HepG2 (cell line): Measurements from ENCODE around the gene OVCA2. TPM values are rescaled to one million over a fixed set of nuclear protein-coding genes. Genes with fewer than 3 reads are reported as not detected.

Experiments
- HMGA1 ChIP-seq: sonication (generic); formaldehyde crosslinking; conservative IDR thresholded peaks from 2 replicates; pipeline ENCODE4 v1.4.0; 2020; ENCODE audit warnings: missing genetic modification reagents
- HNRNPL ChIP-seq: fragments of 200-400 bp; formaldehyde crosslinking; IDR thresholded peaks from 2 replicates; pipeline ENCODE4 v1.6.1; 2017; ENCODE audit warnings: mild to moderate bottlenecking, low read depth, low read length
- IKZF4 ChIP-seq: sonication (generic); formaldehyde crosslinking; IDR thresholded peaks from 2 replicates; pipeline ENCODE4 v1.5.1; 2020; ENCODE audit warnings: borderline replicate concordance, mild to moderate bottlenecking, low read depth, missing genetic modification reagents; ENCODE audit errors: not compliant biosample characterization
- MIER2 ChIP-seq: IDR thresholded peaks from 2 replicates; pipeline ENCODE4 v1.6.1; 2016; ENCODE audit warnings: missing biosample characterization, missing genetic modification reagents
- MTF2 ChIP-seq: sonication (generic); formaldehyde crosslinking; IDR thresholded peaks from 2 replicates; pipeline ENCODE4 v1.5.0; 2020; ENCODE audit warnings: missing genetic modification reagents, borderline replicate concordance
- NR2F1 ChIP-seq, 2 experiments: fragments of 450-650 bp in 1 of 2; formaldehyde crosslinking in 1 of 2; IDR thresholded peaks; 2 replicates each; pipeline versions ENCODE4 v1.5.0 to v1.6.1; 2016 to 2020; ENCODE audit warnings: mild to moderate bottlenecking in 1 of 2, missing compliant biosample characterization in 1 of 2, missing genetic modification reagents in 1 of 2, moderate library complexity in 1 of 2
- NR3C1 ChIP-seq: sonication (generic); formaldehyde crosslinking; IDR thresholded peaks from 2 replicates; pipeline ENCODE4 v1.4.0; 2020; ENCODE audit warnings: missing genetic modification reagents
- POLR2AphosphoS2 ChIP-seq: IDR thresholded peaks from 2 replicates; pipeline ENCODE4 v1.6.1; 2011; ENCODE audit warnings: low read depth, low read length, improper control_type of control experiment
- RBM39 ChIP-seq: fragments of 200-400 bp; formaldehyde crosslinking; IDR thresholded peaks from one replicate; pipeline ENCODE4 v1.6.1; 2018; ENCODE audit warnings: antibody characterized with exemption, mild to moderate bottlenecking, low read depth, low read length; ENCODE audit not compliant: poor library complexity, severe bottlenecking
- SP140L ChIP-seq: sonication (generic); formaldehyde crosslinking; IDR thresholded peaks from 2 replicates; pipeline ENCODE4 v1.4.0; 2020; ENCODE audit warnings: missing genetic modification reagents, borderline replicate concordance
- ZNF124 ChIP-seq: sonication (generic); formaldehyde crosslinking; IDR thresholded peaks from 2 replicates; pipeline ENCODE4 v1.4.0; 2020; ENCODE audit warnings: missing genetic modification reagents
- ZNF20 ChIP-seq: sonication (generic); formaldehyde crosslinking; IDR thresholded peaks from 2 replicates; pipeline ENCODE4 v1.4.0; 2020; ENCODE audit warnings: mild to moderate bottlenecking, moderate library complexity, missing genetic modification reagents
- ZNF354B ChIP-seq: sonication (generic); formaldehyde crosslinking; IDR thresholded peaks from 2 replicates; pipeline ENCODE4 v1.8.0; 2022; ENCODE audit warnings: mild to moderate bottlenecking, missing genetic modification reagents
- ZNF44 ChIP-seq: sonication (generic); formaldehyde crosslinking; IDR thresholded peaks from 2 replicates; pipeline ENCODE4 v1.5.1; 2020; ENCODE audit warnings: mild to moderate bottlenecking, missing genetic modification reagents
- ZNF451 ChIP-seq: sonication (generic); formaldehyde crosslinking; IDR thresholded peaks from 2 replicates; pipeline ENCODE4 v1.5.0; 2020; ENCODE audit warnings: mild to moderate bottlenecking, missing genetic modification reagents
- ZNF615 ChIP-seq: sonication (generic); formaldehyde crosslinking; IDR thresholded peaks from 2 replicates; pipeline ENCODE4 v1.5.0; 2020; ENCODE audit warnings: mild to moderate bottlenecking, missing genetic modification reagents, borderline replicate concordance
- ZNF737 ChIP-seq: sonication (generic); formaldehyde crosslinking; IDR thresholded peaks from 2 replicates; pipeline ENCODE4 v1.5.0; 2020; ENCODE audit warnings: missing genetic modification reagents, mild to moderate bottlenecking, borderline replicate concordance
- ZSCAN29 ChIP-seq: sonication (generic); formaldehyde crosslinking; conservative IDR thresholded peaks from 2 replicates; pipeline ENCODE4 v1.4.0; 2020; ENCODE audit warnings: mild to moderate bottlenecking, missing genetic modification reagents
- polyA plus RNA-seq, 8 experiments: library from polyadenylated mRNA; depleted of rRNA in 3 of 8; stranded (reverse) in 7 of 8; unstranded in 1 of 8; fragments of >200 nt; fragmentation: Illumina TruSeq in 4 of 8; extraction: Trizol in 4 of 8; gene quantifications; 2 replicates each; pipeline versions ENCODE4 v1.2.1 to v1.2.3, GENCODE V29; 2011 to 2016; ENCODE audit warnings: low read depth in 4 of 8, missing spikeins in 1 of 8, mixed read lengths in 1 of 8; ENCODE audit not compliant: insufficient read depth in 1 of 8
- total RNA-seq, 5 experiments: library from RNA; depleted of rRNA; stranded (reverse); fragments of >200 nt; fragmentation: Illumina TruSeq; extraction: Trizol; gene quantifications; 2 replicates each; pipeline ENCODE4 v1.2.3, GENCODE V29; 2016; ENCODE audit warnings: low read depth in 1 of 5
- TF ChIP-seq, protein P1 (sequence below): sonication (generic); formaldehyde crosslinking; IDR thresholded peaks from 2 replicates; pipeline ENCODE4 v1.5.0; 2020; ENCODE audit warnings: missing genetic modification reagents, mild to moderate bottlenecking, borderline replicate concordance
- TF ChIP-seq, protein P2 (sequence below): sonication (generic); formaldehyde crosslinking; IDR thresholded peaks from 2 replicates; pipeline ENCODE4 v1.4.0; 2020; ENCODE audit warnings: missing genetic modification reagents, mild to moderate bottlenecking, borderline replicate concordance
- TF ChIP-seq, protein P3 (sequence below): sonication (generic); formaldehyde crosslinking; IDR thresholded peaks from 2 replicates; pipeline ENCODE4 v1.4.0; 2020; ENCODE audit warnings: missing genetic modification reagents
- TF ChIP-seq, protein P4 (sequence below): sonication (generic); formaldehyde crosslinking; IDR thresholded peaks from 2 replicates; pipeline ENCODE4 v1.4.0; 2020; ENCODE audit warnings: missing genetic modification reagents

OVCA2 gene
- total and polyA plus RNA-seq, 2 of the 13 experiments (the other 11 are each of a cell fraction or from before 2014, with no cell fraction given) = 23.7 to 28.2 TPM

DNA sequence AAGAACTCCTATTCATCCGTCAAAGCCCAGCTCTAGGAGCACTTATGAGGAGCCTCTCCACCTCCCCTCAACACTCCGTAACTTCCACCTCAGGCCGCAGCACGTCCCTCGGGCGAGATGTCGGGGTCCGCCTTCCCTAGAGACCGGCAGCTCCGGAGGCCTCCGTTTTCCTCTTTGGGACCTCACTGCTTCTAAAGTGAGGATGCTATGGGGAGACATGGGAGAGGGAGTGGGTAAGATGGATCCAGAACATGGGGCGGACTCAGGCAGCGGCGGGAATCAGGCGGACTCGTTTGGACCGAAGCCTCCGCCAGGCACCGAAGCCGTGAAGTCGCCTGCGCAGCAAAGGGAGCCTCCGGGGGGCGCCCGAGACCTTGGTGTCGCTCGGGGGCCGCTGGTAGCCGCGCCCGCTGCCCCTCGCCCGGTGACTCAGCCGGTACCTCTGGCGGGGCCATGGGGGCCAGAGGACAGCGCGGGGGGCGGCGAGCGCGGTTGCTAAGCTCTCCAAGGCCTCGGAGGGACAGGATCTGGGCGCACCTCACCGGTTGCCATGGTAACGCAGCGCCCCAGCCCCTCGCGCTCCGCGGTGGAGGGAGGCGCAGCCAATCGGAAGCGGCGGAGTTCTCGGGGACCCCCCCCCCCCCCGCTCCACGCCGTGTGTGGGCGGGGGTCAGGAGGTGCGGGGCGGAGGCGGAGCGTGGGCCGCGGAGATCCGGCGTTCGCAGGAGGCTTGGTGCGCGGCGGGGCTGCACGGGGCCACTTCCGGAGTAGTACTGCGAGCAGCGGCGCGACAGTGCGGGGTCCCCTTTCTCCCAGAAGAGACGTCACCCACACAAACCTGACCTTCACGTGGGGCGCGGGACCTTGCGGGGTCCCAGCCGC lies 11.8 kb downstream of the OVCA2 start (continued):
- TF ChIP-seq, protein P1, sequence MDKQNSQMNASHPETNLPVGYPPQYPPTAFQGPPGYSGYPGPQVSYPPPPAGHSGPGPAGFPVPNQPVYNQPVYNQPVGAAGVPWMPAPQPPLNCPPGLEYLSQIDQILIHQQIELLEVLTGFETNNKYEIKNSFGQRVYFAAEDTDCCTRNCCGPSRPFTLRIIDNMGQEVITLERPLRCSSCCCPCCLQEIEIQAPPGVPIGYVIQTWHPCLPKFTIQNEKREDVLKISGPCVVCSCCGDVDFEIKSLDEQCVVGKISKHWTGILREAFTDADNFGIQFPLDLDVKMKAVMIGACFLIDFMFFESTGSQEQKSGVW (CRISPR knock-in tag) = no peak
- TF ChIP-seq, protein P2, sequence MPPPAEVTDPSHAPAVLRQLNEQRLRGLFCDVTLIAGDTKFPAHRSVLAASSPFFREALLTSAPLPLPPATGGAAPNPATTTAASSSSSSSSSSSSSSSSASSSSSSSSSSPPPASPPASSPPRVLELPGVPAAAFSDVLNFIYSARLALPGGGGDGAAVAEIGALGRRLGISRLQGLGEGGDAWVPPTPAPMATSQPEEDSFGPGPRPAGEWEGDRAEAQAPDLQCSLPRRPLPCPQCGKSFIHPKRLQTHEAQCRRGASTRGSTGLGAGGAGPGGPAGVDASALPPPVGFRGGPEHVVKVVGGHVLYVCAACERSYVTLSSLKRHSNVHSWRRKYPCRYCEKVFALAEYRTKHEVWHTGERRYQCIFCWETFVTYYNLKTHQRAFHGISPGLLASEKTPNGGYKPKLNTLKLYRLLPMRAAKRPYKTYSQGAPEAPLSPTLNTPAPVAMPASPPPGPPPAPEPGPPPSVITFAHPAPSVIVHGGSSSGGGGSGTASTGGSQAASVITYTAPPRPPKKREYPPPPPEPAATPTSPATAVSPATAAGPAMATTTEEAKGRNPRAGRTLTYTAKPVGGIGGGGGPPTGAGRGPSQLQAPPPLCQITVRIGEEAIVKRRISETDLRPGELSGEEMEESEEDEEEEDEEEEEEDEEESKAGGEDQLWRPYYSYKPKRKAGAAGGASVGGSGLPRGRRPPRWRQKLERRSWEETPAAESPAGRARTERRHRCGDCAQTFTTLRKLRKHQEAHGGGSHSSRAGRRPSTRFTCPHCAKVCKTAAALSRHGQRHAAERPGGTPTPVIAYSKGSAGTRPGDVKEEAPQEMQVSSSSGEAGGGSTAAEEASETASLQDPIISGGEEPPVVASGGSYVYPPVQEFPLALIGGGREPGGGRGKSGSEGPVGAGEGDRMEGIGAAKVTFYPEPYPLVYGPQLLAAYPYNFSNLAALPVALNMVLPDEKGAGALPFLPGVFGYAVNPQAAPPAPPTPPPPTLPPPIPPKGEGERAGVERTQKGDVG (CRISPR knock-in tag) = no peak
- TF ChIP-seq IKZF4 (CRISPR knock-in tag) (no peak), NR3C1 (CRISPR knock-in tag) (no peak), ZNF20 (CRISPR knock-in tag) (no peak), ZNF124 (CRISPR knock-in tag) (no peak), ZNF451 (no peak), MIER2 (CRISPR knock-in tag) (no peak), NR2F1 (CRISPR knock-in tag; IDR thresholded peaks at IDR 0.05) (no peak), SP140L (CRISPR knock-in tag) (no peak), ZSCAN29 (no peak), POLR2AphosphoS2 (no peak), HNRNPL (no peak), ZNF737 (CRISPR knock-in tag) (no peak), ZNF354B (no peak), RBM39 (no peak), HMGA1 (CRISPR knock-in tag) (no peak), ZNF615 (no peak), ZNF44 (no peak), MTF2 (CRISPR knock-in tag) (no peak)
- TF ChIP-seq, protein P3, sequence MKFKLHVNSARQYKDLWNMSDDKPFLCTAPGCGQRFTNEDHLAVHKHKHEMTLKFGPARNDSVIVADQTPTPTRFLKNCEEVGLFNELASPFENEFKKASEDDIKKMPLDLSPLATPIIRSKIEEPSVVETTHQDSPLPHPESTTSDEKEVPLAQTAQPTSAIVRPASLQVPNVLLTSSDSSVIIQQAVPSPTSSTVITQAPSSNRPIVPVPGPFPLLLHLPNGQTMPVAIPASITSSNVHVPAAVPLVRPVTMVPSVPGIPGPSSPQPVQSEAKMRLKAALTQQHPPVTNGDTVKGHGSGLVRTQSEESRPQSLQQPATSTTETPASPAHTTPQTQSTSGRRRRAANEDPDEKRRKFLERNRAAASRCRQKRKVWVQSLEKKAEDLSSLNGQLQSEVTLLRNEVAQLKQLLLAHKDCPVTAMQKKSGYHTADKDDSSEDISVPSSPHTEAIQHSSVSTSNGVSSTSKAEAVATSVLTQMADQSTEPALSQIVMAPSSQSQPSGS (CRISPR knock-in tag) = no peak
- TF ChIP-seq, protein P4, sequence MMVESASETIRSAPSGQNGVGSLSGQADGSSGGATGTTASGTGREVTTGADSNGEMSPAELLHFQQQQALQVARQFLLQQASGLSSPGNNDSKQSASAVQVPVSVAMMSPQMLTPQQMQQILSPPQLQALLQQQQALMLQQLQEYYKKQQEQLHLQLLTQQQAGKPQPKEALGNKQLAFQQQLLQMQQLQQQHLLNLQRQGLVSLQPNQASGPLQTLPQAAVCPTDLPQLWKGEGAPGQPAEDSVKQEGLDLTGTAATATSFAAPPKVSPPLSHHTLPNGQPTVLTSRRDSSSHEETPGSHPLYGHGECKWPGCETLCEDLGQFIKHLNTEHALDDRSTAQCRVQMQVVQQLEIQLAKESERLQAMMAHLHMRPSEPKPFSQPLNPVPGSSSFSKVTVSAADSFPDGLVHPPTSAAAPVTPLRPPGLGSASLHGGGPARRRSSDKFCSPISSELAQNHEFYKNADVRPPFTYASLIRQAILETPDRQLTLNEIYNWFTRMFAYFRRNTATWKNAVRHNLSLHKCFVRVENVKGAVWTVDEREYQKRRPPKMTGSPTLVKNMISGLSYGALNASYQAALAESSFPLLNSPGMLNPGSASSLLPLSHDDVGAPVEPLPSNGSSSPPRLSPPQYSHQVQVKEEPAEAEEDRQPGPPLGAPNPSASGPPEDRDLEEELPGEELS = no peak
